ENCODE measurements around the gene FHIT.

DNA sequence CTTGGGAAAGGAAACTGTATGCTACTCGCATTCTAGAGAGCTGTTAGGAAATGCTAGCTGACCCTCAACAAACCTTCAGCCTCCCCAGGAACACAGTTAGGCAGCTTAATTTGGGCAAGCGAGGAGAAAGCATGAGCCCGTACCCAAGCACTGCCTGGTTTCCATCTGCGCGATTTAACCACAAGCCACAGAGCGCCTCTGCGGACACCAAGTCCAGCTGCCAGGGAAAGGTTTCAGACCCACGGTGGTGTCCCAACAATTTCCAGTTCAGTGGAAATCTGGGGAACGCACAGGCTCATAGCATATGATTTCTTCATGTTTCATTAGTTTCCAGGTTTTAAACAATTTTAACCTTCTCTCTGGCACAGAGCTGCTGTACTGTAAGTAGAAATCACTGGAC lies 617.6 kb downstream of the FHIT start:
- TF ChIP-seq, protein P1, sequence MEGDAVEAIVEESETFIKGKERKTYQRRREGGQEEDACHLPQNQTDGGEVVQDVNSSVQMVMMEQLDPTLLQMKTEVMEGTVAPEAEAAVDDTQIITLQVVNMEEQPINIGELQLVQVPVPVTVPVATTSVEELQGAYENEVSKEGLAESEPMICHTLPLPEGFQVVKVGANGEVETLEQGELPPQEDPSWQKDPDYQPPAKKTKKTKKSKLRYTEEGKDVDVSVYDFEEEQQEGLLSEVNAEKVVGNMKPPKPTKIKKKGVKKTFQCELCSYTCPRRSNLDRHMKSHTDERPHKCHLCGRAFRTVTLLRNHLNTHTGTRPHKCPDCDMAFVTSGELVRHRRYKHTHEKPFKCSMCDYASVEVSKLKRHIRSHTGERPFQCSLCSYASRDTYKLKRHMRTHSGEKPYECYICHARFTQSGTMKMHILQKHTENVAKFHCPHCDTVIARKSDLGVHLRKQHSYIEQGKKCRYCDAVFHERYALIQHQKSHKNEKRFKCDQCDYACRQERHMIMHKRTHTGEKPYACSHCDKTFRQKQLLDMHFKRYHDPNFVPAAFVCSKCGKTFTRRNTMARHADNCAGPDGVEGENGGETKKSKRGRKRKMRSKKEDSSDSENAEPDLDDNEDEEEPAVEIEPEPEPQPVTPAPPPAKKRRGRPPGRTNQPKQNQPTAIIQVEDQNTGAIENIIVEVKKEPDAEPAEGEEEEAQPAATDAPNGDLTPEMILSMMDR (IDR thresholded peaks at IDR 0.05) = no peak
- no peak for TF ChIP-seq POLR2A (IDR thresholded peaks at IDR 0.05)

Data from ovary (tissue), 3 donors.